SK-N-SH treated with all-trans-retinoic acid at 6 μM for 48 hours (cell line): Measurements from ENCODE around the gene PGM2.

Source experiments
- BACH2 ChIP-seq: fragments of 250-450 bp; sonication (Bioruptor Pico); IDR thresholded peaks from 2 replicates; pipeline ENCODE4 v1.9.0; 2021; ENCODE audit warnings: mild to moderate bottlenecking, borderline replicate concordance
- CSDC2 ChIP-seq: fragments of 250-450 bp; sonication (Bioruptor Pico); IDR thresholded peaks from 2 replicates; pipeline ENCODE4 v1.5.0; 2020; ENCODE audit warnings: mild to moderate bottlenecking, moderate library complexity
- TF ChIP-seq, protein P1 (sequence below): fragments of 250-450 bp; sonication (Bioruptor Pico); IDR thresholded peaks from 2 replicates; pipeline ENCODE4 v1.8.0; 2021; ENCODE audit warnings: low read depth, mild to moderate bottlenecking, moderate library complexity, borderline replicate concordance

DNA sequence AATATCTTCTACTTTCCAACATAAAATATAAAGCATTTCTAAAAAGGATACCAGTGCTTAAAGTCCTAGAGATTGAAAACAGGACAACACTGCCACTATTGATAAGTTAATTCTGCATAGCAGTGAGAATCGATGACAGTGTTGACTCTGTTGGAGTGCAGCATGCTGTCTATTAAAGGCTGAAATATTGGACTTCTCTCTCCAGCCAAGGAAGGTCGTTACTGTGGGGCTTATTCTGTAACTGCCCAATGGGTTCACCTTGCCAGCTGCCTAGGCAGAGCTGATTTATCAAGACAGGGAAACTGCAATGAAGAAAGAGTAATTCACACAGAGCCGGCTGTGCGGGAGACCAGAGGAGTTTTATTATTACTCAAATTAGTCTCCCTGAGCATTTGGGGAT lies 37.7 kb upstream of the PGM2 start:
- TF ChIP-seq, protein P1, sequence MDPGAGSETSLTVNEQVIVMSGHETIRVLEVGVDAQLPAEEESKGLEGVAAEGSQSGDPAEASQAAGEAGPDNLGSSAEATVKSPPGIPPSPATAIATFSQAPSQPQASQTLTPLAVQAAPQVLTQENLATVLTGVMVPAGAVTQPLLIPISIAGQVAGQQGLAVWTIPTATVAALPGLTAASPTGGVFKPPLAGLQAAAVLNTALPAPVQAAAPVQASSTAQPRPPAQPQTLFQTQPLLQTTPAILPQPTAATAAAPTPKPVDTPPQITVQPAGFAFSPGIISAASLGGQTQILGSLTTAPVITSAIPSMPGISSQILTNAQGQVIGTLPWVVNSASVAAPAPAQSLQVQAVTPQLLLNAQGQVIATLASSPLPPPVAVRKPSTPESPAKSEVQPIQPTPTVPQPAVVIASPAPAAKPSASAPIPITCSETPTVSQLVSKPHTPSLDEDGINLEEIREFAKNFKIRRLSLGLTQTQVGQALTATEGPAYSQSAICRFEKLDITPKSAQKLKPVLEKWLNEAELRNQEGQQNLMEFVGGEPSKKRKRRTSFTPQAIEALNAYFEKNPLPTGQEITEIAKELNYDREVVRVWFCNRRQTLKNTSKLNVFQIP (CRISPR knock-in tag), result no peak
- TF ChIP-seq CSDC2 (CRISPR knock-in tag) (no peak), BACH2 (no peak)
